Germinal center (tissue), 1 donor: ENCODE results near the gene ADRA1B.

Experiments
- DNase-seq: peaks from one replicate; pipeline ENCODE4 v3.0.0; 2012; ENCODE audit warnings: mixed read lengths, low spot score

ADRA1B gene

GRCh38 chr5:159901772-159902171 is 14.5 kb upstream of the ADRA1B start:
- no peak for DNase-seq

- no peak for DNase-seq
These were observed 13.7 kb upstream of the ADRA1B start for GRCh38 chr5:159902444-159903121.

- no peak for DNase-seq
These were observed 13.2 kb upstream of the ADRA1B start for GRCh38 chr5:159903131-159903530.

- DNase-seq: no peak
These were observed 11.4 kb upstream of the ADRA1B start for GRCh38 chr5:159904874-159905273.

- no peak for DNase-seq
These were observed 10.8 kb upstream of the ADRA1B start for GRCh38 chr5:159905496-159905895.

GRCh38 chr5:159906463-159906862 is 9.8 kb upstream of the ADRA1B start:
- no peak for DNase-seq

- no peak for DNase-seq
These were observed 9.3 kb upstream of the ADRA1B start for GRCh38 chr5:159906943-159907342.

- no peak for DNase-seq
These were observed 8.3 kb upstream of the ADRA1B start for GRCh38 chr5:159907689-159908590.

- no peak for DNase-seq
These were observed 7.7 kb upstream of the ADRA1B start for GRCh38 chr5:159908591-159908940.

- DNase-seq: no peak
These were observed 7.2 kb upstream of the ADRA1B start for GRCh38 chr5:159909126-159909525.

- no peak for DNase-seq
These were observed 6.0 kb upstream of the ADRA1B start for GRCh38 chr5:159910207-159910842.

- DNase-seq: no peak
These were observed 5.4 kb upstream of the ADRA1B start for GRCh38 chr5:159910843-159911229.

- DNase-seq: no peak
These were observed 4.9 kb upstream of the ADRA1B start for GRCh38 chr5:159911349-159911748.

GRCh38 chr5:159912033-159912800 is 4.1 kb upstream of the ADRA1B start:
- DNase-seq: no peak

- no peak for DNase-seq
These were observed 3.2 kb upstream of the ADRA1B start for GRCh38 chr5:159913048-159913447.

GRCh38 chr5:159913501-159913900 is 2.8 kb upstream of the ADRA1B start:
- DNase-seq: no peak

GRCh38 chr5:159916841-159917761 is 819 bp downstream of the ADRA1B start:
- no peak for DNase-seq

GRCh38 chr5:159917994-159918393 is 1.7 kb downstream of the ADRA1B start:
- DNase-seq: no peak

- no peak for DNase-seq
These were observed 5.4 kb downstream of the ADRA1B start for GRCh38 chr5:159921721-159922120.

- DNase-seq: no peak
These were observed 6.7 kb downstream of the ADRA1B start for GRCh38 chr5:159923008-159923407.
